AG09309 (cell line): ENCODE results near the gene ANXA8.

ENCODE experiments used
- DNase-seq: peaks from one replicate; pipeline ENCODE4 v3.0.0-alpha.2; 2010; ENCODE audit warnings: low read depth
- H3K4me3 ChIP-seq: 2 replicates; pipeline ENCODE4 v1.5.1; 2011; ENCODE audit warnings: mild to moderate bottlenecking, low read depth, low read length, moderate library complexity; ENCODE audit not compliant: control insufficient read depth
- TF ChIP-seq, protein P1 (sequence below): IDR thresholded peaks from 2 replicates; pipeline ENCODE4 v1.5.1; 2011; ENCODE audit warnings: mild to moderate bottlenecking, low read depth, low read length, inconsistent platforms; ENCODE audit not compliant: insufficient read depth, control insufficient read depth; ENCODE audit errors: missing control alignments

Gene ANXA8

DNA sequence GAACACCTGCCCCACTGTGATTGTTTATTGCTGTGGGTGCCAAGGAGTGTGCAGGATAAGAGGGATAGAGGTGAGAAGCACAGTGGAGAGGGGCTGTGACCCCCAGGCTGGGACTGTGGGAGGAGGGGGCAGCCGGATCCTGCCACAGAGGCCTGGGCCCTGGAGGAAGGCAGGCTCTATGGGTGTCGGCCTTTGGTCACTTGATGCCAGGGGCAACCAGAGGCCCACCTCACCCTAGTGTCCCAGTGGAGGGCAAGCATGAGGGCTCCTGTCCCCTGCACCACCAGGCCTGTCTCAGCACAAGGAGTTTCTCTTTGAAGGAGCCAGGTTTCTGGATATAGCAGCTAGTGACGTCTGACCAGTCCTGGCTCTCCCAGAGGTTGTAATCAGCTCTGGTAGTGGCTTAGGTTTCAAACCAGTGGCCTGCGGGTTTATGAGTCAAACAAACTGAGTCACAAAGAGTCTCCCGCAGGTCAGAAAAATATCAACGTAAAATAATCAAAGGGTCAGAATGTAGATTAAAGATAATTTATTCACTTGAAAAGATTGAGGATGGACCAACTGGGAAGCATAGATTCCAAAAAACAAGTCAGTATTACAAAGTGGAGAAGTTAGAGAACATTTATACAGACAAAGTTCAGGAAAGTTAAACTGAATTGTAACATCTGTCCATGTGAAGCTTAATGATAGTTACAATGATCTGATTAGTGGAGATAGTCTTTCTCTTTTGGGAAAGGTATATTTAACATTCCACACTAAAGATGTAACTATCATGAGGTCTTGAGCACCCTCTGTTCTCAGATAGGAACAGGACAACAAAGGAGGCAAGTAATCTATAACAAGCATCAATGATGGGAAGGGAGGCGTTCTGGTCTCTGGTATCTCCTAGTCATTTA, 62.6 kb downstream of the ANXA8 start:
- TF ChIP-seq, protein P1, sequence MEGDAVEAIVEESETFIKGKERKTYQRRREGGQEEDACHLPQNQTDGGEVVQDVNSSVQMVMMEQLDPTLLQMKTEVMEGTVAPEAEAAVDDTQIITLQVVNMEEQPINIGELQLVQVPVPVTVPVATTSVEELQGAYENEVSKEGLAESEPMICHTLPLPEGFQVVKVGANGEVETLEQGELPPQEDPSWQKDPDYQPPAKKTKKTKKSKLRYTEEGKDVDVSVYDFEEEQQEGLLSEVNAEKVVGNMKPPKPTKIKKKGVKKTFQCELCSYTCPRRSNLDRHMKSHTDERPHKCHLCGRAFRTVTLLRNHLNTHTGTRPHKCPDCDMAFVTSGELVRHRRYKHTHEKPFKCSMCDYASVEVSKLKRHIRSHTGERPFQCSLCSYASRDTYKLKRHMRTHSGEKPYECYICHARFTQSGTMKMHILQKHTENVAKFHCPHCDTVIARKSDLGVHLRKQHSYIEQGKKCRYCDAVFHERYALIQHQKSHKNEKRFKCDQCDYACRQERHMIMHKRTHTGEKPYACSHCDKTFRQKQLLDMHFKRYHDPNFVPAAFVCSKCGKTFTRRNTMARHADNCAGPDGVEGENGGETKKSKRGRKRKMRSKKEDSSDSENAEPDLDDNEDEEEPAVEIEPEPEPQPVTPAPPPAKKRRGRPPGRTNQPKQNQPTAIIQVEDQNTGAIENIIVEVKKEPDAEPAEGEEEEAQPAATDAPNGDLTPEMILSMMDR = no peak
- no peak overlapping the region for H3K4me3 ChIP-seq
- DNase-seq = peak; percentile 42

DNA sequence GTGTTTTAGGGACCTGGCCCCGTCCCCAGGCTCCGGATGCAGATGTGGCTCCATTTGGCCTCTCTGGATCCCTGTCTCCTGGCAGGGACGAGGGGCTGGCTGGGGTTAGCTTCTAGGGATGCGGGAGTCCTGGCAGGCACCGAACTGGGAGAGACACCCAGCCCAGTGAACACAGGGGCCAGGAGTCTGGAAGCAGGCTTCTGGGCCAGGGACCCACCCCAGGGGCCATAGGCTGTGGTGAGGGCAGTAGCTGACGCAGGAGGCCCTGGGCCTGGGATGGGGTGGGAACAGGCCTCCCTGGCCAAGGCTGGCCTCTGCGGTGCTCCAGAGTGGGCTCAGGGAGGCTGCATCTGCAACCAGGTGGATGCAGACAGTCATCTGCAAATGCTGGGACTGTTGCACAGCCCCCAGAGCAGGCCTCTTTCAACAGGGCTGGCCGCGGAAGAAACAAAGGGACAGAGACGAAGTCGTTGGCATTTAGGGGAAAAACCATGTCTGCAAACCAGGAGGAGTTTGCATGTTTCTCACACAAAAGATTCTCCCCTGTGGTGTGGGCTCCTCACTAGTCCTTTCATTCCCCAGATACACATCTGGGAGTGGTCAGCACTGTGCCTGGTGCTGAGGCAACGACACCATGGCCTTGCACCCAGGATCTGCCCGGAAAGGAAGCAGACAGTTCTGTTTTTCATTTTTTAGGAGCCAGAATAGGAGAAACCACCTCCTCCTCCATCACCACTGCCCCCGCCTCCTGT, 63.4 kb downstream of the ANXA8 start:
- DNase-seq = no peak
- TF ChIP-seq, protein P1 = no peak
- no peak overlapping the region for H3K4me3 ChIP-seq

DNA sequence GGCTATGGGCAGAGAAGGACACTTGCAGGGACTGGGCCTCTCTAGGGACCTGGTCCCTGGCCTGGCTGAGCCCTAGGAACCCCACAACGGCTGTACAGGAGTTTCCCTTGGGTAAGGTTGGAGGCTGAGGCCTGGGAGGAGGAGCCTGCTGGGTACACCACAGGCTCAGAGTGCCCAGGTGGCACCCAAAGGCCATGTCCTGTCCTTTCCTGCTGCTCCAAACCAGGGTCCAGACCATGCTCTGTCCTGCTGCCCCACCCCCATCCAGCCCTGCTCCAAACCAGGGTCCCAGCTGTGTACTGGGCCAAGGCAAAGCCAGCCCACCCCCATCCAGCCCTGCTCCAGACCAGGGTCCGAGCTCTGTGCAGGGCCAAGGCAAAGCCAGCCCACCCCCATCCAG, 64.5 kb downstream of the ANXA8 start:
- TF ChIP-seq, protein P1 = no peak
- no peak overlapping the region for H3K4me3 ChIP-seq
- DNase-seq = no peak

DNA sequence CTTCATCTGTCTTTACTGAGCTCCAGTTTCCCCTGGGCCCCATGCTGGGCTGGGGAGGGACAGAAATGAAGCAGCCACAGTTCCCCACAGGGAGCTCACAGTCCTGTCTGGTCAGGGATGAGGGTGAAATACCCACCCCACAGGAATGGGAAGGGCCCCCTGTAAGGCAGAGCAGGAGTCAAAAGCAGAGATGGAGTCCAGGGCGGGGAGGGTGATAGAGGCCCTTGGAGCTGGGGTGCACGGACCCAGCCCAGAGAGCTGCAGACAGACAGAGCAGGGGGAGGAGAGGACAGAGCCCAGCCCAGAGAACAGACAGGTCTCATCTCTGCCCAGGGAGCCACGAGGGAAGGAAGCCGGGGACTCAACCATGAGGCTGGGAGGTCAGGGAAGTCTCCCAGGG, 64.9 kb downstream of the ANXA8 start:
- TF ChIP-seq, protein P1 = no peak
- no peak for DNase-seq
- no peak overlapping the region for H3K4me3 ChIP-seq

DNA sequence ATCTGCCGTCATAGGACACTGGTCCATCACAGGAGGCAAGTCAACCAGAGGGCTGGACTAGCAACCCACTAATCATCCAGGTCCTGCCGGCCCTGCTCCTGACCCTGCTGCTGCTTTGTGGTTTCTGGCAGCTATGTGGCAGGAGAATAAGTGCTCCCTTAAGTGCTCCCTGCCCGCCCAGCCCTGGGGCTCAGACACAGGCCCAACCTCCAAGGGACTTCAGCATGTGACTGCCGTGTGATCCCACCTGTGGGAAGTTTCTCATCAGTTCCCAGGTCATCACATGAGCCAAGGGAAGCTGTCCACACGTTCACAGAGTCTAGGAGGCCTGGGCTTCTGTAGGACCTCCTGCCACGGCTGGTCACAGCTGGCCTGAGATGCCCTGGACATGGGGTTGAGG, 65.6 kb downstream of the ANXA8 start:
- no peak for DNase-seq
- TF ChIP-seq, protein P1 = no peak
- H3K4me3 ChIP-seq = no peak overlapping the region
